HL-60 (cell line): ENCODE data around the gene KRAS.

Source experiments
- DNase-seq, 2 experiments: peaks; one replicate each; pipeline ENCODE4 v3.0.0-alpha.2; 2010 to 2020; ENCODE audit warnings: low read depth in 1 of 2, low spot score in 1 of 2
- H3K27ac ChIP-seq: fragments of 250-450 bp; sonication (Bioruptor Pico); replicated peaks from 2 replicates; pipeline ENCODE4 v1.5.1; 2020; ENCODE audit warnings: mild to moderate bottlenecking, moderate library complexity
- H3K27me3 ChIP-seq: fragments of 250-450 bp; sonication (Bioruptor Pico); 2 replicates; pipeline ENCODE4 v1.5.1; 2021; ENCODE audit warnings: mild to moderate bottlenecking, moderate library complexity; ENCODE audit not compliant: insufficient read depth, poor library complexity, severe bottlenecking
- H3K4me3 ChIP-seq: replicated peaks from 2 replicates; pipeline ENCODE4 v1.5.1; 2011; ENCODE audit warnings: mild to moderate bottlenecking, control low read depth, low read length; ENCODE audit not compliant: insufficient read depth
- CTCF ChIP-seq: IDR thresholded peaks from one replicate; pipeline ENCODE4 v1.5.1; 2011; ENCODE audit warnings: low read length, control low read depth, inconsistent platforms; ENCODE audit not compliant: insufficient read depth
- GABPA ChIP-seq: IDR thresholded peaks from 2 replicates; pipeline ENCODE4 v1.6.1; 2012; ENCODE audit warnings: low read depth
- POLR2AphosphoS5 ChIP-seq: IDR thresholded peaks from 2 replicates; pipeline ENCODE4 v1.6.1; 2012; ENCODE audit warnings: low read depth
- REST ChIP-seq: IDR thresholded peaks from 2 replicates; pipeline ENCODE4 v1.6.1; 2012; ENCODE audit warnings: low read depth; ENCODE audit not compliant: insufficient replicate concordance
- SPI1 ChIP-seq: IDR thresholded peaks from 2 replicates; pipeline ENCODE4 v1.6.1; 2012; ENCODE audit warnings: low read depth, mild to moderate bottlenecking, borderline replicate concordance

The KRAS gene

GRCh38 chr12:25207411-25207810 lies 43.3 kb downstream of the KRAS start:
- DNase-seq: no peak
- Histone ChIP-seq H3K27me3 (no peaks in the 10 kb centered on the region), H3K27ac (no peak overlapping the region), H3K4me3 (no peak overlapping the region)
- no peak for TF ChIP-seq CTCF

GRCh38 chr12:25202137-25202536 lies 48.6 kb downstream of the KRAS start:
- TF ChIP-seq CTCF (no peak), SPI1 (no peak), GABPA (no peak), POLR2AphosphoS5 (no peak), REST (no peak)
- no peak for DNase-seq
- H3K4me3 ChIP-seq: no peak overlapping the region

GRCh38 chr12:25200703-25201102 lies 50.0 kb downstream of the KRAS start:
- no peak overlapping the region for H3K4me3 ChIP-seq
- no peak for TF ChIP-seq GABPA
- no peak for TF ChIP-seq REST
- TF ChIP-seq POLR2AphosphoS5: no peak
- no peak for TF ChIP-seq SPI1
- TF ChIP-seq CTCF: no peak
- H3K27me3 ChIP-seq: no peaks in the 10 kb centered on the region
- no peak for DNase-seq
- no peak overlapping the region for H3K27ac ChIP-seq

More at GRCh38 chr12:25202137-25202536, 48.6 kb downstream of the KRAS start:
- H3K27me3 ChIP-seq: no peaks in the 10 kb centered on the region
- H3K27ac ChIP-seq: no peak overlapping the region

- Histone ChIP-seq H3K27ac (no peak overlapping the region), H3K4me3 (no peak overlapping the region), H3K27me3 (no peaks in the 10 kb centered on the region)
- TF ChIP-seq GABPA (no peak), POLR2AphosphoS5 (no peak), REST (no peak), SPI1 (no peak), CTCF (no peak)
- DNase-seq: peak in 1 of 2 experiments; percentile 14
Observed at GRCh38 chr12:25197608-25198007, 53.1 kb downstream of the KRAS start.
